ENCODE results near the gene SLC25A4.

GRCh38 chr4:185138161-185138560 is 4.9 kb upstream of the SLC25A4 start:
- TF ChIP-seq POLR2A (IDR thresholded peaks at IDR 0.05; ENCODE audit: low read depth, low read length) (no peak), POLR2AphosphoS5 (IDR thresholded peaks at IDR 0.05; ENCODE audit: low read depth, low read length) (no peak), TAF1 (IDR thresholded peaks at IDR 0.05; ENCODE audit: low read depth, low read length) (no peak), SPI1 (IDR thresholded peaks at IDR 0.05; ENCODE audit: low read depth, low read length) (no peak), POU2F2 (IDR thresholded peaks at IDR 0.05; ENCODE audit: low read depth, low read length) (no peak)

Measured in GM12891 (cell line).